Fibroblast of pulmonary artery (primary cell): ENCODE measurements around the gene FKBP11.
A peak's percentile ranks its signal among the peaks of the same experiment; 100 is the strongest.
"Not testable (repeated sequence)": the region's sequence is repeated elsewhere in the genome, so short reads cannot be mapped to it uniquely, and the experiment has no call there.

Experiments
- DNase-seq: peaks from one replicate; pipeline ENCODE4 v3.0.0-alpha.2; 2010; ENCODE audit warnings: low read depth
- H3K4me3 ChIP-seq: replicated peaks from 2 replicates; pipeline ENCODE4 v1.5.1; 2011; ENCODE audit warnings: low read depth, mild to moderate bottlenecking, control low read depth, low read length, moderate library complexity
- CTCF ChIP-seq: IDR thresholded peaks from 2 replicates; pipeline ENCODE4 v1.5.1; 2011; ENCODE audit warnings: mild to moderate bottlenecking, control low read depth, low read length, inconsistent platforms; ENCODE audit errors: missing control alignments

Gene FKBP11

GRCh38 chr12:48881686-48882314, 43.5 kb downstream of the FKBP11 start:
- peak overlapping the region; percentile 38 for H3K4me3 ChIP-seq
- DNase-seq = peak; percentile 35
- no peak for TF ChIP-seq CTCF

GRCh38 chr12:48880647-48881046, 44.6 kb downstream of the FKBP11 start:
- no peak overlapping the region for H3K4me3 ChIP-seq
- no peak for TF ChIP-seq CTCF
- no peak for DNase-seq

- TF ChIP-seq CTCF = no peak
- no peak for DNase-seq
- H3K4me3 ChIP-seq = no peak overlapping the region
These were observed 46.7 kb downstream of the FKBP11 start for GRCh38 chr12:48878548-48878947.

GRCh38 chr12:48875944-48876515, 49.3 kb downstream of the FKBP11 start:
- no peak for DNase-seq
- TF ChIP-seq CTCF = no peak
- H3K4me3 ChIP-seq = no peak overlapping the region

GRCh38 chr12:48873534-48873933, 51.8 kb downstream of the FKBP11 start:
- DNase-seq, H3K4me3 ChIP-seq: not testable (repeated sequence)

- TF ChIP-seq CTCF = no peak
- DNase-seq = no peak
- no peak overlapping the region for H3K4me3 ChIP-seq
These were observed 52.2 kb downstream of the FKBP11 start for GRCh38 chr12:48873096-48873495.
